Cerebellar nuclear complex (tissue), 1 donor: ENCODE results near the gene ESPNL.

Source experiments
- DNase-seq, 2 experiments: peaks; one replicate each; lab custom pipeline; 2025; lab: John Stamatoyannopoulos, UW

ESPNL gene

DNA sequence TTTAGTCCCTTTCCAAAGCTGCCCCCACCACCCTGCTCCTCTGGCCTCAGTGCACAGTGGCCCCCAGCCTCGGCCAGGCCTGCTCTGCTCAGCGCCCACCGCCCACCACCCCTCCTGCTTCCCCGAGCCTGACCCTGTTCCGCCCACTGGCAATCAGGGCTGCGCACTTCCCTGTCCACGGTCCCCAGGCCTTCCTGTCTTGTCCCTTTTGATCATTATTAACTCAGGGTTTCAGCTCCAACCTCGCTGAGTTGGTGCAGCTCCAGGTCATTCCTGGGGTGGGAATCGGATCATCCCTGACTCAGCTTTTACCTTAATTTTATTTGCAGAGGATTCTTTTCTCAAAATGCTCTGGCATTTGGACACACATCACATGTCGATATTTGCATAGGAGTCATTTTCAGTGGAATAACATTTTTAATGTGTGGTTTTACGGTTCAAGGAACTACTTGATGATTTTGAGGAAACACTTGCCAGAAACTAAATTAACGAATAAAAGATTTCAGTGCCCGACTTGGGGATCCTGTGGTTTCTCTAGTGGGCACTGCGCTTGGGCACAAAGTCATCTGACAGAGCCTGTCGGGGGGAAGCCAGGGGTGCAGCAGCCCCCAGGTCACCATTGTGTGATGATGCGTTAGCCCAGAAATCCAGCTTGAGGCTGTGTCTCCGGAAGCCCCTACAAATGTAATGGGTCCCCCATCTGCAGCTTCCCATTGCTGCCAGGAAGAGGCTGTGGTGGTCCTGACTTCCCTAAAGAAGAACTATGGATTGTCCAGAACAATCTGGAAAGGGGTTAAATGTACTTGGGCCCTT, 1.0 kb upstream of the ESPNL start:
- DNase-seq: no peak

DNA sequence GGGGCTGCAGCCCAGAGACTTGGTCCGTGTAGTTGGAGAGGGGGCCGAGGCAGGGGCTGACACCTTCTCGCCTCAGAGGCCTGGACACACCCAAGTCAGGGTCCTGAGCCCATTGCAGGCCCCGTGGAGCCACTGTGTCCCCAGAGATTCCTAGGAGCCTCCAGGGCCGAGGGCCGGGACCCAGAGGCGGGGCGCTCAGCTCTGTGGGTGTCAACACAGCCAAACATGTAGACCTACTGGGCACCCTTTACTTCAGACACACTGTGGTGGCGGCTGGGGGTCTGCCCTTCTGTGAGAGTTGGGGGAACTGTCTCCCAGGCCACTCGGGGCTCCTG, 459 bp upstream of the ESPNL start:
- DNase-seq: no peak

DNA sequence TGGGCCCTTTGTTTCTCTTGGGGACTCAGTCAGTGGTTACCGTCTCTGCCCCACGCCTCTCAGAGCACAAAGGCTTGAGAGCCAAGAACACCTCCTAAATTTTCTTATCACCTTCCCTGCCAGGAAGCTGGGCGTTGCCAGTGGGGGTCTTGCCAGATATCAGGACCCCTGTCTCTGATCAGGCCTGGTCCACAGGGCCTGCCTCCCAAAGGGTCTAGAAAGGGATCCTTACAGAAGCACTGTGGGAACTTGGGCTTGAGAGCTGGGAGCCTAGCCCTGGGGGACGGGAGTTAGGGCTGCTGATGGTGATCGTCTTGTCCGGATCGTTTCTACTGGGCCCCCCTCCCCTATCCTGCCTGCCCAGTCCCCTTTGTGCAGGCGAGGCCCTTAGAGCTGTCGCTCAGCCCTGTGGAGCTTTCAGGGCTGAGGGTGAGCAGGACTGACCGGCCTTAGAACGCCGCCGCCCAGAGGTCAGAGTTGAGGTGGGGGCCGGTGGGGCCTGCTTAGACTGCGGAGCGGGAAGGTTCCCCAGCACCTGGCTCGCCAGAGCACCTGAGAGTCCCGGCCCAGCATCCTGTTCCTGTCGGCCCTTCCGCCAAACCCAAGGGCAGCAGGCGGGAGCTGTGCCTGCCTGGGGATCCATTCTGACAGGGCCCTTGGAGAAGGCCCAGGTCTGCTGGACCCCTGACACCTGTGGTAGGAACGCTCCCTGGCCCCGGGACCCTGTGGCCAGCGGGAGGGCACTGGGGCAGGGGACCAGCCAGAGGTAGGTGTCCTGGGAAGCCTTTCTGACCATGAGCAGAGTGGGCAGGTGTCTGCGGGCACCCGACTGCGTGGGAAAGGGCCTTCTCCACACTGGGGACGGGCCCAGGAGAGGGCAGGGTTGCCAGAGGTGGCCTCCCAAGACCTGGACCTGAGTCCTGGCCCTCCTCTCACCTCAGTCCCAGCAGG, 956 bp downstream of the ESPNL start:
- DNase-seq: no peak

DNA sequence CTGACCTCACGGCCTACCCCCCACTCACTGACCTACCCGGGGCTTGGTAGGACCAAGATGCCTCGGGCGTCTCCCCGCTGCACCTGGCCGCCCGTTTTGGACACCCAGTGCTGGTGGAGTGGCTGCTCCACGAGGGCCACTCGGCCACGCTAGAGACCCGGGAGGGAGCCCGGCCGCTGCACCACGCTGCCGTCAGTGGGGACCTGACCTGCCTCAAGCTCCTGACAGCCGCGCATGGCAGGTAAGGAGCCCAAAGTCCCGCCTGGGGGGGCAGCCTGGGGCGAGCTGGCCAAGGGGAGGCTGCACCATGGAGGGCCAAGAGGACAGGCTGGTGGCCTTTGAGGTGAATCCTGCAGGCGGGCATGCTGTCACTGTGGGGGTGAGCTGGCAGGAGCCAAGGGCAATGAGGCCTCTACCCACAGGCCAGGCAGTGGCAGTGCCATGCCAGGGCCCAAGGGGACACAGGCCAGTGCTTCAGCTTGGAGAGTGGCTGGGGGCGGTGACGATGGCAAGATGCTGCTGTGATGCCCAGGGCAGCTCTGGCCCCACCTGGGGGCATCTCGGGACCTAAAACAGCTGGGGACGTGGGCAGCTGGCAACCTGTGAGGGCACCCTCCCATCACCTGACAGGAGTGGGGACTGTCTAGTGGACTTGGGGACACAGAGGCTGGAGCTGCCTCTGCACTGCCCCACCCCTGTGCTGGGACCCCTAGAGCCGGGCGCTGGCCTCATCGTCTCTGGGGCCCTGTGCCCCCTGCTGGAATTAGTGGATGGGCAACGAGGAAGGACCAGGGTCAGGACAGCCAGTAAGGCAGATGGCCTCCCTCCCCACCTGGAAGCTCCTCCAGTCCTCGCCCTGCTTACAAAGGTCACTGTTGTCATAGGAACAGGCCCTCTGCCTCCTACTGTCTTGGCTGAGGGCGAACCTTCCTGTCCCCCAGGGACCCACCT, 2.0 kb downstream of the ESPNL start:
- DNase-seq: no peak

DNA sequence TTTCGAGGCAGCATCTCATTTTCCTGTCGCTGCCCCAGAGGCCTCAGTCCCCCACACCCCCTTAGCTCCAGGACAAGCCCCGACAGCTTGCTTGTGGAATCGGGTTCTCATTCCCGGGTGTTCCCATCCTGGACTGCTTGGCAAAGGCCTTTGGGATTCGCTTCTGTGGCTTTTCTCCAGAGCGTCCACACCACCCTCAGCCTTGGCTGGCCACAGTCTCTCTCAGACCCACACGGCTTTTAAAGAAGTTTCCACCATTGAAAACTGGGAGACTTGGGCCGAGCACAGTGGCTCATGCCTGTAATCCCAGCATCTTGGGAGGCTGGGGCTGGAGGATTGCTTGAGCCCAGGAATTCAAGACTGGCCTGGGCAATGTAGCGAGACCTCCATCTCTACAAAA, 2.7 kb downstream of the ESPNL start:
- DNase-seq: no peak

DNA sequence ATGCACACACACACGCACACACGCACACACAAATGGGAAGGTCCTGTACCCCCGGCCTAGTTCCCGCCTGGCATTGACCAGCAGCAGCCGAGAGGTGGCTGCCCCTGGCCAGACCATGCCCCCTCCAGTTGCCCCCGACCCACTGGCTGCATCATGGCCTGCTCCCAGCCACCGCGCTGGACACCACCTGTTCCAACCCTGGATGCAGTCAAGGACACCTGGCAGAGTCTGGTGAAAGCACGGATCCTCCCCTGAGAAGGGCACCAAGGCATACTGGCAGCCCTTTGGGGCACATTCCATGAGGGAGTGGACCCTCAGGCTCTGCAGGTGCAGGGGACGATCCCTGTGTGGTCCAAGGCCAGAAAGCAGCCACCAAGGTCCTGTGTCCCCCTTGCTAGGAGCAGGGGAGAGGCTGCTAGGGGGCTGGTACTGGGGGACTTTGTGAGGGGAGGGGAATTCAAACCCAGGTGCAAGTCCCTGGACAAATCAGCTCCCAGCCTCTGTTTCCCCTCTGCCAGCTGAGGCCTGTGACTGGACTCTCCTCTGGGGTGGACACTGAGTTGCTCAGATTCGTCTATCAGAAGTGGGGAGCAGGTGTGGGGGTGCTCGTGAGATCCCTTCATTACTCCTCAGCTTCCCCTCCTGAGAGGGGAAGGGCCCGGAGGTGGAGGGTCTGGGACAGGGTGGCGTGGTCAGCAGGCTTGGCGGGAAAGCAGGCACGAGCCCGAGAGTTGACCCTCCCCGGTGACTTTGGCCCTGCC, 3.5 kb downstream of the ESPNL start:
- DNase-seq: no peak

DNA sequence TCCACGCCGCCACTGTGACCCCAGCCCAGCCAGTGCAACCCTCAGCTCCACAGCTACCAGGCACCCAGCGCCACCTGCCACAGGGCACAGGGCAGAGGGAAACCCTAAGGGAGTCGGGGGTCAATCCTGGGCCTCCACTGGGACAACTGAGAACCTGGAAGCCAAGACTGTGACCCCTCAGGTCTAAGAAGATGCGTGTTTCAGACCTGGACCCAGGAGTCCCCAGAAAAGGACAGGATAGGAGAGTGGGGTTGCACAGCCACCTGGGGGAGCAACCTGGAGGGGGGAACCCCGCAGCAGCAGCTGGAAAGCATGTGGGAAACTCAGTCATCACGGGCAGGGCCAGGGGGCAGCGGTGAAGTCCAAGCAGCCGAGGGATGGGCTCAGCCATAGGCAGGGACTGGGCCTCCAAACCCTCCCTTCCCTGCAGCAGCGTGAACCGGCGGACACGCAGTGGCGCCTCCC, 4.1 kb downstream of the ESPNL start:
- no peak for DNase-seq

DNA sequence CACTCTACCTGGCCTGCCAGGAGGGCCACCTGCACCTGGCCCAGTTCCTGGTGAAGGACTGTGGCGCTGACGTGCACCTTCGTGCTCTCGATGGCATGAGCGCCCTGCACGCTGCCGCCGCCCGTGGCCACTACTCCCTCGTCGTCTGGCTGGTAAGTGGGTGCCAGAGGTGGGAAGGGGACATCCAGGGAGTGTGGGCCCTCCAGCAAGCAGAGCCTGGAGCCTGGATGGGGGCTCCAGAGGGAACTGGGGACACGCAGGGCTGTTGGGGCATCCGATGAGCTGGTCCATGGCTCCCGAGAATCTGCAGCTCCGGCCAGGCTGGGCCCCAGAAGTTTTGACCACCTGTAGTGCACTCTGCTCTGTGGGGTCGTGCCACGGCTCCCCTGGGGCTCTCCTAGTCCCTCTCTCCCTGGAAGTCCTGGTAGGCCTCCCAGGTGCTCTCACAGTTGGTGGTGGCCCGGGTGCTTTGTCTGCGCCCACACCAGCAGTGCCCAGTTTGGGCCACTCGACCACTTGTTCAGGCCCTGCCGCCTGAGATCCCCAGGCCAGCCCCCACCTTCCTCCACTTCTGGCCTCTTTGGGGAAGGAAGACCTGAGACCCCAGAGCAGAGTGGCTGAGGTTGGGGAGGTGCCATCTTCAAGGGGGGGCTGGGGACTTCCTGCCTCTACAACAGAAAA, 4.7 kb downstream of the ESPNL start:
- DNase-seq: no peak

DNA sequence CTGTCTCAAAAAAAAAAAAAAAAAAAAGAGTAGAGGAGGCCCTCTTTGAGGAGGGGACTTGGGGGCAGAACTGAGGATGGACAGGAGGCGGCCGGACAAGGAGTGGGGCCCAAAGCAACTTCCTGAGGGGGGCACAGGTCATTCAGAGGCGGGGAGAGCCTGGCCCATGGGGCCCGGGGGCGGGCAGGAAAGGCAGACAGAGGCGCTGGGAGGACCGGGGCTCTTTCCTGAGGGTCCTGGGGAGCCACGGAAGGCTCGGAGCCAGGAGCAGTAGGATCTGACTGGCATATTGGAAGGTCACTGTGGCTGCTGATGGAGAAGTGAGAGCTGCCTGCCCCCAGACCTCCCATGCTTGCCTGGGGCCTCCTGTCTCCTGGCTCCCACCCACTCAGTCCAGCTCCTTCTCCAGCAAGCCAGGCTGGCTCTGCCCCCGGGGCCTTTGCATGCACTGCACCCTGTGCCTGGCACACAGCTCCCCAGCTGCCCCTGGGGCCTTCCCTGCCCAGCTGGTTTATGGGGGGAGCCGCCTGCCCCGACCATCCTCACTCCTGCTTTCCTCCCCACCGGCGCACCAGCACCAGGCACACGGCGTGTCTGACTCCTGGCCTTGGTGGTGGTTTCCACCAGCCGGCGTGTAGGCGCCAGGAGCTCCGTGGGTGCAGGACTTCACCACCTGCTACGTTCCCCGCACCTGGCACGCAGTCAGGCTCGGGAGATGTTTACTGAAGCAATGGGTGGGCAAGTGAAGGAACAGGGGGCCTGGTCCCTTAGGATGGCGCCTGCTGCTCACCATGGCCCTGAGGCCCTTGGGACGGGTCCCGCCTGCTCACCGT, 5.6 kb downstream of the ESPNL start:
- DNase-seq: no peak

DNA sequence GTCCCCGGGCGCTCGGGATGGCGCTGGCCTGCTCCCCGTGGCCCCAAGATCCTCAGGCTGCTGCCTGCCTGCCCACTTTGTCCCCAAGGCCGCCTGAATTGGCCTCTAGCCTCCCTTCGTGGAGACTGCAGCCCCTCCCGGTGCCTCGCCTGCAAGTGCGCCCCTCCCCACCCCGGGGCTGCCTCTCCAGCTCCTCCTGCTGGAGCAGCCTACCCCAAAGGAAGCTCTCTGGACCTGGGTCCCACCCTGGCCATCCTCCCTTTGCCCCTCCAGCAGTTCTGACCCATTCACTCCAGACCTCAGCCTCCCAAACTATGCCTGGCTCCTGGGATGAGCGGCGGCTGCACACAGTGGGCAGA, 6.2 kb downstream of the ESPNL start:
- DNase-seq: no peak

DNA sequence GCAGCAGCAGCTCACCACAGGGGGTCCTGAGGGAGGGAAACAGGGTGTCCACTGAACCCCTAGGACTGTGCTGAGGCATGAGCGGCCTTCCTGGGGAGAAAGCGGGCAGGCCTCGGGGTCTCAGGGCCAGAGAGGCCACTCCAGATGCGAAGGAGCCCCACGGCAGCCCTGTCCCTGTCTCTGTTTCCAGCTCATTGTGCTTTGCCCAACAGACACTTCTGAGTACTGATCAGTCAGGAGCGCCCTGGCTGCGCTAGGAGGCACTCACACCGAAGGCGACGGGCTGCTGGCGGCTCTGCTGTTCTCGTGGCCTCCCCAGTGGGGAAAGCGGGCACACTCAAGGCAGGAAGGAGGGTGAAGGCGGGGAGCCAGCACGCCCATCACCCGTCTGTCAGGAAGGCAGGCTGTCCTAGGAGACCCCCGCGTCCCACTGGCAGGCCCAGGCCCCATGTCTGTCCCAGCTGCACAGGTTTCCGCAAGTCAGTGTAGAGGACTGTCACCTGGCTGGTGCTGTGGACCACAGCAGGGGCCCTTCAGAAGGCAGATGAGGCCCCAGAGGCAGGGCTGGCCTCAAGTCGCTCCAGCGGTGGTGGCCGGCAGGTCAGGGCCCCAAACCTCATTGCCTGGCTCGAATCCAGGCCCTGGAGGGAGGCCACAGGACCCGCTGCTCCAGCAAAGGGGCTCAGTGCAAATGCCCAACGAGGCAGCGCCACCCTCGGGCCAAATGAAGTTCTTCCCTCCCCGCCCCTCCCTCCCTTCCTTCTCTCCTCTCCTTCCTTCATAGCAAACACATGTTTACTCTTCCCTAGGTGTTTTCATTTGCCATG, 6.8 kb downstream of the ESPNL start:
- DNase-seq: no peak

DNA sequence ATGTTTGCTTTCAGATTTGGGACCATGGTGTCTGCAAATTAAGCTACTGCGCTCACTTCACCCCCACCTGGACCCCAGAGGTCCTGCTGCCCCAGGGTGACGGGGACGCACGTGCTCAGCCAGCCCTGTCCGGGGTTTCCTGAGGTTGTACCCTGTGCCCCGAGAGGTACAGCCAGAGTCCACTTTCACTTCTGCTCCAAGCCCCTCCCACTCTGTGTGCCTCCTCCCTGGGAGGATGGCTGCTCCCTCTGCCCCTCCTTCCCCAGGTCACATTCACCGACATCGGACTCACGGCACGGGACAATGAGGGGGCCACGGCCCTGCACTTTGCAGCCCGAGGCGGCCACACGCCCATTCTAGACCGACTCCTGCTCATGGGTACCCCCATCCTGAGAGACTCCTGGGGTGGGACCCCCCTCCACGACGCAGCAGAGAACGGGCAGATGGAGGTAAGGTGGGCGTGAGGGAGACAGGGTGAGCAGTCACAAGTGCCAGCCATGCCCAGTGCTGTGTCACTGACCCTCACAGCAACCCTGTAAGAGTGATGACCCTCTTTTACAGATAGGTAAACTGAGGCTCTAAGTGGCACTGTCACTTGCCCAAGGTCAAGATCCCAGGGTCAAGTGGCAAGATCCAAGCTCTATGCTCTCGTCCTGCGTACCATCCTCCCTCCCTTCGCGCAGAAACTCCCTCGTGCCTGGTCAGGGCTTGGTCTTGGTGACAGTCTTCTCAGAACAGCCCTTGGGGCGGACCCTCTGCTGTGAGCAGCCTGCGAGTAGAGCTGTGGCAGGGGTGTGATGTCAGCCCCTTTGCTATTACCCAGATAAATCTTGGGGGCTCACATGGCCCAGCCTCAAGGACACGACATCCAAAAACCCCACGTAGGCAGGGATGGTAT, 7.6 kb downstream of the ESPNL start:
- DNase-seq: no peak

DNA sequence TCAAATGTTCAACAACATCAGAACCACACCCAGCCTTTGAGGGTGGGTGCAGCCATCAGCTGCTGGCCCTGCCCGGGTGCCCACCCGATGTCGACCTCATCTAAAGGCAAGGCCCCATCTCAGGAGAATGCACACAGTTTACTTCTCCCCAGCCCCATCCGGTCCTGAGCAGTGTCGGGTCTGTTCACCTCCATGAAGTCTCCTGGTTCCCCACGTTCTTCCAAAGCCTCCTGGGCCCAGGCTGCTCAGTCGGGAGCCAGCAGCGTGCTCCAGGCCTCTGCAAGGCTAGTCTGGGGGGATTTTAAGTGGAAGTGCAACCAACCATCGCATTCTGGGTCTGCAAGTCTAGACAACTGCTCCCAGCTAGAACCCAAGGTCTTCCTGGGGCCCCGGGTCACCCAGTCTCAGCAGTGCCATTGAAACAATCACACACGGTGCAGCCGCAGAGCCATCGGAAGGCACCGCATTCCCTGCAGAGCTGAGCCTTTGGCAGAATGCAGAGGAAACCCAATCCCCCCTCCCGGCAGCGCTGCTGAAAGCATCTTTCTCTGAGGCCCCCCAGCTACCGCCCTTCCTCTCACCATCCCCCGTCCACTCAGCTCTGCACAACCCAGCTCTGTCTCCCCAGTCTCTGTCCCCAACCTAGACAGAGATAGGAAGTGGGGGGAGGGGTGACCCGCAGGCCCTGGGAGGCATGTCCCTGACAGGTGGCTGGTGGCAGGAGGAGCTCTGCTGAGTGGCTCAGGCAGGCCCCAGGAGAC, 8.5 kb downstream of the ESPNL start:
- DNase-seq: no peak

DNA sequence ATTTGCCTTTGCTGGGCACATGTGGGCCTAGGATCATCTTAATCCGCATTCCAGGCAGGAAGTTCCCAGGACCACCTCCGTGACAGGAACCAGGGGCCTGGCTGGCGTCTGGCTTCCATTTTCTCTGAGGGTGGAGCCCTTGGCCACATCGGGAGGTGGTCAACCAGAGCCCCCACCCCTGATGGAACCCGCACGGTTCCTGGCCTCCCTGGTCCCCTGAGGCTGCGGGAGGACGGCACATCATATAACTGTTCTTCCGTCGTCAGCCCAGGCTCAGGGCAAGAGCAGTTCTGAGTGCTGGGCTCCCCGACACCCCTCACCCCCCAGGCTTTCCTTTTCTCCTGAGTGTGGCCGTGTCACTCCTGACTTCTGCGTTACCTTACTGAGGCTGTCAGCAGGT, 13.5 kb downstream of the ESPNL start:
- DNase-seq: no peak

DNA sequence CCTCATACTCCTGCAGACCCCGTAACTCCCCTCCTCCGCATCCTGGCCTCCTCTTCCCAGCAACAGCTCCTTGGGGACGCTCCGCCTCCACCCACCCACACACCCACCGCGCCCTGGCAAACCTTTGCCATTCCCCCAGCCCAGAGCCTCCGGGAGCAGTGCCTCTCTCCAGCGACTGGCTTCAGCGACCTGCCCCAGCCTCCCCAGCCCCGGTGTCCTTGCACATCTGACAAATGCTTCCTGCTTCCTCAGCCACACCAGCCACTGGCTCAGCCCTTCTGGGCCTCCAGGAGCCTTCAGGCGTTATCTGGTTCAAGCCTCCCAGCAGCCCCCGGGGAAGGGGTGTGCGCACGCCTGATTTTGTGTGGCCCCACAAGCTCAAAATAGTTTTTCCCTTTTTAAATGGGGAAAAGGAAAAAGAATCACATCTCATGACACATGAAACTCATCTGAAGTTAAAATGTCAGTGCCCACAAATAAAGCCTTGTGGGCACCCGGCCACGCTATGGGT, 14.2 kb downstream of the ESPNL start:
- no peak for DNase-seq

DNA sequence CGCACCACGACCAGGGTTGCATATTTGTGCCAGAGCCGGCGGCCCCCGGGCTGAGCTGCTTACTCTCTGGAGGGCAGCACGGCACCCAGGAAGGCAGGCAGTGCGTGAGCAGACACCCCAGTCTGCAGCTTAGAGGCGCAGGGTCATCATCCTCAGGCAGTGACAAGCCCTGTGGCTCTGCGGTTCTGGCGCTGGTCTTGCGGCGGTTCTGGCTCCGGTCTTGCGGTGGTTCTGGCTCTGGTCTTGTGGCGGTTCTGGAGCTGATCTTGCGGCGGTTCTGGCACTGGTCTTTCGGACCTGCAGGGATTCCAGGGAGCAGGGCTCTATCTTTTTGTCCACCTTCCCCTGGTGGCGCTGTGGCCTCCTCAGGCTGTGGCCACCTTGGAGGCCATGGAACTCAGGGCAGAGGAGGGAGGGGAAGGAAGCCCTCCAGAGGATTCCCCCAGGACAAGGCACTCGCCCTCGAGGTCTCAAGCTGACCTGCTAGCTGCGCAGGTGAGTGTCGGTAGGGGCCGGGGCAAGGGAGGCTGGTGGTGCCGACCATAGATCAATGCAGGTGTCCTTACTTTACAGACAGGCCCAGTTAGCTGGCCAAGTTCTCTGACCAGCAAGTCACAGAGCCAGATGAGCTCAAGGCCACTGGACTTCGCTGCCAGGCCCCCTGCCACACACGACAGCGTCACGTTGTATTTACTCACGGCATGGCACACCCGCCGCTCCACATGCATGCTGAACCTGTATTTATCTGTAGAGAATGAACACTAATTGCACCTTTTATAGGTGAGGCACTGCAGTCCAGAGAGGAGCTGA, 14.9 kb downstream of the ESPNL start:
- DNase-seq: no peak
